Activated T-cell treated with anti-CD3 and anti-CD28 coated beads for 24 hours (primary cell): ENCODE measurements around the gene HGD.

Experiments
- DNase-seq: peaks from one replicate; pipeline ENCODE4 v3.0.0-alpha.2; 2020; ENCODE audit warnings: low read depth

The HGD gene

GRCh38 chr3:120587332-120587975, 94.6 kb downstream of the HGD start:
- DNase-seq = no peak
